Esophagus squamous epithelium (tissue), 4 donors: Measurements from ENCODE around the gene LDLRAD3.

Source experiments
- POLR2A ChIP-seq, 4 donors: fragments of 450-650 bp; IDR thresholded peaks; one replicate each; pipeline ENCODE4 v1.6.1; 2017; ENCODE audit warnings: antibody characterized with exemption in 4 of 4, mild to moderate bottlenecking in 4 of 4, moderate library complexity in 3 of 4
- TF ChIP-seq, protein P1 (sequence below), 6 experiments: fragments of 450-650 bp in 4 of 6; fragments of 200-600 bp in 2 of 6; sonication (generic) in 2 of 6; IDR thresholded peaks; one replicate each; pipeline ENCODE4 v1.5.1; 2016 to 2019; ENCODE audit warnings: antibody characterized with exemption in 6 of 6, mild to moderate bottlenecking in 4 of 6, moderate library complexity in 4 of 6

DNA sequence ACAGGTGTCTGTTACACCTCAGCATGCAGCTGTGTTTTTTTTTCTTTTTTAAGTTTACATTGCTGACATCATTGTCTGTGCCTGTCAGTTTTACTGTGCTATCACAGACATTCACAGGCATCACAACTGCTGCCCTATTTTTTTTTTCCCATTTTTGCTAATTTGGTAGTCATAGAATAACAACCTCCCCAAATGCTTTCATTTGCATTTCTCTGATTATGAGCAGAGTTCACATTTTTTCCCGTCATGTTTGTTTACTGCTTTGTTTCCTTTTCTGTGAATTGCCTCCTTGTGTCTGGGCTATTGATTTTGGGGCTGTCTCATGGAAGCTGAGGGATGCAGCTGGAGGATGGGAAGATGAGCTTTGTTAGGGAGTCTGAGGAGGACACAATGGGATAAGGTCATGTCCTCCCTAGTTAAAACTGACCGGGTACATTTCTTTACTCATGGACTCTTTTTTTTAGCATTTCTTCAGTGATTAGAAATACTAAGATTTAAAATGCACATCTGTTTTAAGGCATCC is 155.1 kb downstream of the LDLRAD3 start:
- TF ChIP-seq, protein P1, sequence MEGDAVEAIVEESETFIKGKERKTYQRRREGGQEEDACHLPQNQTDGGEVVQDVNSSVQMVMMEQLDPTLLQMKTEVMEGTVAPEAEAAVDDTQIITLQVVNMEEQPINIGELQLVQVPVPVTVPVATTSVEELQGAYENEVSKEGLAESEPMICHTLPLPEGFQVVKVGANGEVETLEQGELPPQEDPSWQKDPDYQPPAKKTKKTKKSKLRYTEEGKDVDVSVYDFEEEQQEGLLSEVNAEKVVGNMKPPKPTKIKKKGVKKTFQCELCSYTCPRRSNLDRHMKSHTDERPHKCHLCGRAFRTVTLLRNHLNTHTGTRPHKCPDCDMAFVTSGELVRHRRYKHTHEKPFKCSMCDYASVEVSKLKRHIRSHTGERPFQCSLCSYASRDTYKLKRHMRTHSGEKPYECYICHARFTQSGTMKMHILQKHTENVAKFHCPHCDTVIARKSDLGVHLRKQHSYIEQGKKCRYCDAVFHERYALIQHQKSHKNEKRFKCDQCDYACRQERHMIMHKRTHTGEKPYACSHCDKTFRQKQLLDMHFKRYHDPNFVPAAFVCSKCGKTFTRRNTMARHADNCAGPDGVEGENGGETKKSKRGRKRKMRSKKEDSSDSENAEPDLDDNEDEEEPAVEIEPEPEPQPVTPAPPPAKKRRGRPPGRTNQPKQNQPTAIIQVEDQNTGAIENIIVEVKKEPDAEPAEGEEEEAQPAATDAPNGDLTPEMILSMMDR (IDR thresholded peaks at IDR 0.05) = no peak
- TF ChIP-seq POLR2A (IDR thresholded peaks at IDR 0.05) = no peak
